ENCODE measurements around the gene CLCN7.

Gene CLCN7

DNA sequence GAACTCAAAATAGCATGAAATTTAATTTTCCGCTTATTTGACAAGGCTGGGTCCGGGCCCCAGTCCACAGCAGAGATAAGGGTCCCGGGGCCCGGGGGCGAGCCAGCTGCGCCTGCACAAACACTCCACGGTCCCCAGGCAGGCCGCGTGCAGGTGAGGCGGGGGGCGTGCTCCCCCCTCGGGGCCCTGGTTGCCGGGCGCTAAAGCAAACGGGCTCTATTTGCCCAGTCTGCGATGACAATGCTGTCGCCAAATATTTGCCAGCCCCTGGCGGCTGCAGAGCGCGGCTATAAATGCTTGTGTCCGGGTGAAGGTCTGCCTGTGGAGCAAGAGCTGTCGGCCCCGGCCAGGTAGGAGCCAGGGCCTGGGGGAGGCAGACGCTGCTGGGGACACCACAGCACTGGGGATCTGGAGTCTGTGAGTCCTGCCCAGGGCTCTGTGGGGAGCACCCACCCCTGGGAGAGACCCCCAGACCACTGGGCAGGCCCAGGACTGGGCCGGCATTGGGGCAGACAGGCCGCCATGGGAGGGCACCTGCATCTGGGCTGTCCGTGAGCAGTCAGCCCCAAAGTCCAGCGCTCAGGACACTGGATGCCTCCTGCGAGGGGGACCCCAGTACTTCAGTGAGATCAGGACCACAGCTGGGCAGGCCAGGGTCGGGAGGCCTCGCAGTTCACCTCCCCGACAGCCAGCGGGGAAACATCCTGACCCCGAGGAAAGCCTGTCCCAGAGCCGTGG, 43.9 kb downstream of the CLCN7 start, which contains the start of gene PERCC1:
TSS of gene PERCC1 (plus strand) at position 320 of the 738 bp plus-strand sequence. CDS start 1,516 bp downstream, outside the sequence.
- DNase-seq (ENCODE audit: low read depth in 2 of 2): no peak

DNA sequence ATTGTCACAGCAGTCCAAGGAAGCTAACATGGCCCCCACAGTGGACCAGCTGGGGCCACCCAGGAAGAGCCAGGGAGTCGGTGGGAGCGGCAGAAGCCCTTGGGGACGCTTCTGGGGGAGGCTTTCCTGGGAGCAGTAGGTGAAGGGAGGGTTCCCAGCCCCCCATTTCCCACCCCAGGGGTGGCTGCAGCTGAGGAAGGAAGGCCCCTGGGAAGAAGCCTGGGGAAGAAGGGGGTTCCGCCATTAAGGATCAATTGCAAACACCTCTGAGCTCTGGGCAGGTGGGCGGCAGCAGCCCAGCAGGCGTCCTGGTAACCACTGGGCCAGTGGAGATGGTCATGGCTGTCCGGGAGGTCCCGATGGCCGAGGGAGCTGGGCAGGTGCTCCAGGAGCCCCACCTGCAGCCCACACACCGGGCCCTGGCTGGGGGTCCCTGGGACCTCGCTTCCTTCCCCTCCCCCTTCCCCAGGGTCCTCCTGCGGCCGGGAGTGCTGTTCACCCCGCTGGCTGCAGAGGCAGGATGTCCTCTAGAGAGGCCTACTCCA, 44.5 kb downstream of the CLCN7 start:
- no peak for DNase-seq (ENCODE audit: low read depth in 2 of 2)

DNA sequence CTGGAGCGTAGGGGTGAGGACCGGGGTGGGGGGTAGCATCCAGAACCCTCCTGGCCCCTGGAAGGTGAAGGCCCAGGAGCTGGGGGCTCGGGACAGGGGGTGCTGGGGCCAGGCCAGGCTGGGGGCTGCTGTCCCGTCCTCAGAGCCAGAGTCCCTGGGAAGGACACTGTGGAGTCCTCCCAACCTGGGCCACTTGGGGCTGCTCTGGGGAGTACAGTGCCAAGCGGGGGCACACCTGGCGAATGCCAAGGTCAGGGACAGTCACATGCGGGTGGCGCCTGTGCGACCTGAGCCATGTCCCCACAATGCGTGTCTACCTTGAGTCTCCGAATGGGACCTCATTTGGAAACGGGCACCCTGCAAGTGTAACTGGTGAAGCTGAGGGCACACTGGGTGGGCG, 45.2 kb downstream of the CLCN7 start:
- DNase-seq (ENCODE audit: low read depth in 2 of 2): no peak

DNA sequence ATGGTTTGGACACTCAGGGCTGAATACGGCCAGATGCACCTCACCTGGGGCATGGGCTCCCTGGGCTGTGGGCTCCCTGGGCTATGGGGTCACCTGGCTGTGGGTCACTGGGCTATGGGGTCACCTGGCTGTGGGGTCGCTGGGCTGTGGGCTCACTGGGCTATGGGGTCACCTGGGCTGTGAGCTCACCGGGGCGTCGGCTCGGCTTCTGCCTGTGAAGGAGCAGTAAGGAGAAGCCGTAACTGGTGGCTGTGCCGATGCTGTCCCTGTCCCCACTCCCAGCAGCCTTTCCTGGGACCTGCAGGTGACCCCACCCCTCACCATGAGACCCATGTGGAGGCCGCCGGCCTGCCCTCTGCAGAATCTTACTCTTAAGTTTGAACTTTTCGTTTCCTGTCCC, 45.8 kb downstream of the CLCN7 start:
- DNase-seq (ENCODE audit: low read depth in 2 of 2): no peak

DNA sequence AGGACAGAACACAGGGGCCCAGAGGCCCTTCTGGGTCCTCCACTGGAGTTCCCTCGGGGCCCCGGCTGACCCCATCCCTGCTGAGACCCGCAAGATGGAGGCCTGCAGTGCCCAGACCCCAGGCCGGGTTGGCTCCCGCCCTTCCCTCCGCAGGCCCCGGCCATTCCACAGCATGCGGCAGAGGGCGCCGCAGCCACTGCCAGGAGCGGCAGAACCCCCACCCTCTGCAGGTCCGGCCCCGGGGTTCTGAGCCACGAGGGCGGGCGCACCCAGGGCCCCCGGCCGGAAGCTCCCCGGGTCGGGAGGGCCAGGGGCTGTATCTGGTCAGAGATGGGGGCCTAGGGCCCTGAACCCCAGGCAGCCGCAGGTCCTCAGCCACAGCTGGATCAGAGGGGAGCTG, 46.3 kb downstream of the CLCN7 start:
- peak; percentile 43 to 54 for DNase-seq (ENCODE audit: low read depth in 2 of 2)

DNA sequence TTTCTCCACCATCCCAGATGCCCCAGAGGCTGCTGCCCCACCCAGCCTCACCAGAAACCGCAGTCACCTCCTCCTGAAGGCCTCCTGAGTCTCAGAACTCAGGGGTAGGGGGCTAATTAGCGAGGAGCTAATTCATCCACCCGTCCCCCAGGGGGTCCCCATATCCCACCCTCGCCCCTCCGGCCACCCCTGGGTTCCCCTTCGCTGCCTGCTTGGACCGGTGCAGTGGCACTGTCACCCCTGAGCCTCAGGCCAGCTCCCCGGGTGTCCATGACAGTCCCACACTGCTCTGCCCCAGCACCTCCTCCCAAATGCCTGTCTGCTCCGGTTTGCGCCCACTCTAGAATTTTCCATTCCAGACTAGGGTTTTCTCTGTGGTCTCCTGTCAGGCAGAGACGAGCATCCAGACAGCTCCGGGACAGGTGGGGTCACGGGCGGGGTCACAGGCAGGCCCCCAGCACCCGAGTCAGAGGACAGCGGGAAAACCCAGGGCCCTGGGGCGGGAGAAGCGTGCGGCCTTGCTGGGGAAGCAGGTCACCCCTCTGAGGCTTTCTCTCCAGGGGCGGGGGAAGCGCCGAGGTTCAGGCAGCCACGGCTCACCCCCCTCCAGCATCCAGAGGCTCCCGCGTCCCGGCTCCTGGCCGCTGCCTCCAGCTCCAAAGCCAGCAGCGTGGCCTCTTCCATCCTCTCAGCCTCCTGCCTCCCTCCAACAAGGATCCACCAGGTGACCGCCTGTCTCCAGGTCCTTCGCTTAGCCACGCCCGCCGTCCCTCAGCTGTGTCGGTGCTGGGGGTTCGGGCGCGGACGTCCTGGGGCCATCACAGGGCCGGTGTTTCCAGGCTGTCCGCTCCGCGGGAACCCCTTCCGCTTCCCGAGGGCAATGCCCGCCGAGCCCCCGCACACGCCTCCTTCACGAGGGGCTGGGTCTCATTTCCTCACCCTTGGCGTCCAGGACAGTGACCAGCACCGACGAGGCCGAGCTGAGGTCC, 47.1 kb downstream of the CLCN7 start:
- DNase-seq (ENCODE audit: low read depth in 2 of 2): no peak

DNA sequence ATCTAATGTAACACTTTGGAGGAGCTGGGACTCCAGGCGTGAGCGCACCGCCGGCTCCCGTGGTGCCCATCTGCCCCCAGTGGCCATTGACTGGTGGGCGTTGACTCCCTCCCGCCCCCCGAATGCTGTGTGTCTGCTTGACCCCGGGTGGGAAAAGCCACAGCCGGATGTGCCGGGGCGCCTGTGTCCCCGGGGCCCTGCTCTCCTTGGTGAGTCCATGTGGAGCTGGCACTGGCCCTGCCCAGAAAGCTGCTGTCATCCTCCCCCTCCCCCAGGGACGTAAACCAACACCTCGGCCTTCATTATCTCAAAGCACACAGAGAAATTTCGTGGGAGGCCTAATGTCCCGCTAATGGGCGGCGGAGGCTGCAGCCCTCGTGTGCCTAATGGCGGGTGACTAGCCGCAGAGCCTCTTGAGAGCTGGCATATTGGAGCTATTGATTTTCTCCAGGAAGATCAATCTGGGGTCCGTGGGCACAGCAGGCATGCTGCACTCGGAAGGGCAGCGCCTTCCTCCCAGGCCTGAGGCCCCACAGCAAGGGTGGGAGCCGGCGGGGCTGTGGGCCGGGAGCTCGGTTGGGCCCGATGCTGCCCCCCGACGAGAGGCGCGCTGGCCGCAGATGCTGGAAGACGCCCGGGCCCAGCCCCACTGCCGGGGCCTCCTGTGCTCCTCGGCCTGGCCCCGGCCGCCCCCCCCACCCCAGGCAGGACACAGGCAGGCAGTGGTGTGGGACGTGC, 47.9 kb downstream of the CLCN7 start:
- no peak for DNase-seq (ENCODE audit: low read depth in 2 of 2)

DNA sequence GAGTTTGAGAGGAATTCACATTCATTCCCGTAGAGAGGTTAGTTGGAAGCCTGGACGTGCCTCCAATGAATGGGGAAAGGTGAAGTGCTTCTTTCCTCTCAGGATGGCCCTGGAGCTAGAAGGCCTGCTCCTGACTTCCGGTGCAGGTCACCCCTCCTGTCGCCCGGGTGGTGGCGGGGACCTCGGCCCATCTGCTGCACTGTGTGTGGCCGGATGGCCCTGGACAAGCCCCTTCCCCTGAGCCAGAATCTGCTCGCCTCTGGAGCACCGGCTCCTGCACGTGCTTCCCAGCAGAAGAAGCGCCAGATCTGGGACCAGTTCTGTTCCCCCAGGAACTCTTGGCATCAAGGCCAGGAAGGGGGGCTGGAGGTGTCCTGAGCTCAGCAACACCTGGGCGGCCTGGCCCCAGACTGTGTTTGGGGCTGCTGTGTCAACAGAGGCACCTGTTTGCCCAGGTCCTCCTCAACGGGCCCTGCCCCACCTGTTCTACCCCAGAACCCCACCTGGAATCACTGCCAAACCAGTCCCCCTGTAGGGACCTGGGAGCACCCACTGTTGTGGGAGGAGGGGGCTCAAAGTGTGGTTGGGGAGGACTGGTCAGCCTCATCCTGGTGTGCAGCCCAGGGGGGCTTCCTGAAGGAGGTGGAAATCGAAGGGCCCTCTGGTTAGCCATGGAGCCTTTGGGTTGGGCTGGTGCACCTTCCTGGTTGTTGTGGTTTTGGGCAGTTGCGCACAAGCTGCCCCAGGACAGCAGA, 49.0 kb downstream of the CLCN7 start:
- no peak for DNase-seq (ENCODE audit: low read depth in 2 of 2)

DNA sequence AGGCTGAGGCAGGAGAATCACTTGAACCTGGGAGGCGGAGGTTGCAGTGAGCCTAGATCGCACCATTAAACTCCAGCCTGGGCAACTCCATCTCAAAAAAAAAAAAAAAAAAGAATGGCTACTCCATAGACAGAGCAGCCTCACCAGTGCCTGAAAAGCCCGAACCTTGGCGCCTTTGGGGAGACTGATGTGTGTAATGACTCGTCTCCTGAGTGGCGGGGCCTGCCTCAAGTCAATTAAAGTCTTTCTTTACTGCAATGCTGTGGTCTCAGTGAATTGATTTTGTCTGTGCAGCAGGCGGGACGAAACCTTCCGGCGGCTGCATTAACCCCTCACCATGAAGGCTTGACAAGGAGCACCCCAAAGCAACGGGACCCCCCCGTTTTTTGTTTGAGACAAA, 50.8 kb downstream of the CLCN7 start:
- DNase-seq (ENCODE audit: low read depth in 2 of 2): no peak

DNA sequence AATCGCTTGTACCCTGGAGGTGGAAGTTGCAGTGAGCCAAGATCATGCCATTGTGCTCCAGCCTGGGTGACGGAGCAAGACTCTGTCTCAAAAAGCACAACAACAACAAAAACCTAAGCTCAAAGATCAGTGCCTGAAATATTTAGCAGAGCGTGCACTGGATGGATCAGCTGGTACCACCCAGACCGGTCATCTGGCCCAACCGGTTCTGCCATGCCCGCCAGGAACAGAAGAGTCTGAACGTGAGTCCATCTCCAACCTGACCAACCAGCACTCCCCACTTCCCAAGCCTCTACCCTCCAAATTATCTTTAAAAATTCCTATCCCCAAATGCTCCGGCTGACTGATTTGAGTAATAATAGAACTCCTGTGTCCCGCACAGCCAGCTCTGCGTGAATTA, 52.8 kb downstream of the CLCN7 start:
- no peak for DNase-seq (ENCODE audit: low read depth in 2 of 2)

DNA sequence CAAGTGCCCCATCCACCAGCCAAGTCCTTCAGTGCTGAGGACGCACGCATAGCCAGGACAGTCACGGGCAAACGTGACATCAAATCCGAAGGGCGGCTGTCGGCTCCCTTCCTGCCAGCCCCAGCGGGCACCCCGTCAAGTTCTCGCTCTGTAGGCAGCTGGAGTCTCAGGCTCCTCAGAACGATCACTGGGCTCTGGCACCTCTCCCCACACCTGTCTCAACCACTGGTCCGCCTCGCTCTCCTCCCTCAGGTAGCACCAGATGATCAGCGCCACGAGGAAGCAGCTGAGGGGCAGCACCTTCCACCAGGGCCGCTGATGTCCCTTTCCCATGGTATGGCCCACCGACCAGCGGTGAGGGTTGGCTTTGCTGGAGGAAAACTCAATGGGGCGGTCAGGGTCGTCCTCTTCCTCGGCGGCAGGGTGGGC, 54.7 kb downstream of the CLCN7 start:
- no peak for DNase-seq (ENCODE audit: low read depth in 2 of 2)

DNA sequence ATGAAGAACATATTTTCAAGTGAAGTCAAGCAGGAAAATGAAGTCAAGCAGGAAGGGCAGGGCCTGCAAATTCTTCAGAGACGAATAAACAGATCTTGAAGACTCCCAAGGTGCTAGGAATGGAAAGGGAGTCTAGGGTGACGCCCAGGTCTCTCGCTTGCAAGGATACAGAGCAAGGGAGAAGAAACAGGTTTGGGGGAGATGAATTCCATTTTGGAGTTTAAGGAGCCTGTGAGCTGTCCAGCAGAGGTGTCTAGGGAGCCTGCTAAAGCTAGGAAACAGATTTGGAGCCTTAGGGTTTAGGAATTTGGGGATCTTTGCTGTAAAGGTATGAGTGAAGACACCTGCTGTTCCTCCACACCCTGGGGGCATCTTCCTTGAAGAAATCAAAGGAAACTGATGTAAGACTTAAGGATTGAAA, 58.3 kb downstream of the CLCN7 start:
- no peak for DNase-seq (ENCODE audit: low read depth in 2 of 2)

DNA sequence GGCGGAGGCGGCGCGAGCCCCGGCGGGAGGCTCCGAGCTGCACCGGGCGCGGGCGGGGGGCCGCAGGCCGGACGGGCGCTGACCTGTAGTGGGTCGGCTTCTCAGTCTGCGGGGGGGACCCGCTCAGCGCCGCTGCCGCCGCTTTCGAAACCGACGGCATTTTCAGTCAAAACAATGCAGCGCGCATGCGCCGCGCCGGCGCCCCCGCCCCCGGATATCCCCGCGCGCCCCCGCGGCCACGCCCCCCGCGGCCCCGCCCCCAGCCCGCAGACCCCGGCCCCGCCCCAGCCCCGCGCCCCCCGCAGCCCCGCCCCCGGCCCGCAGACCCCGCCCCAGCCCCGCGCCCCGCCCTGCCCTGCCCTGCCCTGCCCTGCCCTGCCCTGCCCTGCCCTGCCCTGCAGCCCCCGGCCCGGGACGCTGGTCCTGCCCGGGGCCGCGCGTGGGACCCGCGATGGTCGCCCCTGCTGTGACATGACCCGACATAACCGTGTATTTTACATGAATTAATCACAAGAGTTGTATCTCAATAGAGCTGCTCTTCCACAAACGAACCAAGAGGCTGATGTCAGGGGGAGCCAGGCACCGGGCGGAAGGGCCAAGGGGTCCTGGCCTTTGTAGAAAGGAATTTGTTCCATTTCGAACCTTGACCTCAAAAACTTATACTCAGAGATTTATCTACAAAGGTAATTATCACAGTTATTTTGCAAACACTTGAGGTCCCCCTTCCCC, 60.1 kb downstream of the CLCN7 start, which contains the start of gene UNKL:
TSS of gene UNKL (minus strand) at position 173 of the 729 bp plus-strand sequence. CDS start at position 160, 13 bp downstream.
- DNase-seq (ENCODE audit: low read depth in 2 of 2): peak; percentile 68 to 77

DNA sequence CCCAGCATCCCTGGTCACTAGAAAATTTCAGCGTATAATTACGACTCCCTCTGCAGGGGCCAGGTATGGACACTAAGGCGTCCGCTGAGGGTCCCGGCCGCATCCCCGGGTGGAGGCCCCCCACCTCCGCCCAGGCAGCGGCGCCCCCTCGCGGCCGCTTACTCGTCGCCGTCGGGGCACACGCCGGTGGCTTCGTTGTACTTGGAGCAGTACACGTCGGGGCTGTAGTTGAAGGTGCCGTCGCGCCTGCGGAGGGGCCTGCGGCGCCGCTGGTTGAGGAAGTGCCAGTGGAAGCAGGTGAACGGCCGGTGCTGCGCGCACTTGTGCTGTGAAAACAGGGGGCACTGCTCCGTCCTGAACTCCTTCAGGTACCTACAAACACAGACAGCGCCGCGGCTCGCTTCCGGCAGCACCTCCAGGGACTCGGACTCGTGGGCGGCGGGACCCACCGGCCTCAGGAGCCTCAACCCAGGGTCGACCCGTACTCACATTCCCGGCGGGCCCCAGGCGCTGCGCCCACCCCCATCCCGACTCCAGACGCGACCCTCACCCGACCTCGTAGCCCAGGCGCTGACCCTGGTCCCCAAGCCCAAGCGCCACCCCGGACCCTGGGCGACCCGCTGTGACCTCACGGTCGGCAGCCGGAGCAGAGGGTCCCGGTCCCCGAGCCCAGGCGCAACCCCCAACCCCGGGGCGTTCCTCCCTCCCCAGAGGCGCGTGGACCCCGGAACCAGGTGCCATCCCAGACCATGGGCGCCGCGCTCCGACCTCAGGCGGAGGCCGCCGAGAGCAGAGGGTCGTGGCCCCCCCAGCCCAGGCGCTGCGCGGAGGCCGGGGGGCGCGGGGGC, 60.9 kb downstream of the CLCN7 start:
- peak; percentile 54 to 58 for DNase-seq (ENCODE audit: low read depth in 2 of 2)

DNA sequence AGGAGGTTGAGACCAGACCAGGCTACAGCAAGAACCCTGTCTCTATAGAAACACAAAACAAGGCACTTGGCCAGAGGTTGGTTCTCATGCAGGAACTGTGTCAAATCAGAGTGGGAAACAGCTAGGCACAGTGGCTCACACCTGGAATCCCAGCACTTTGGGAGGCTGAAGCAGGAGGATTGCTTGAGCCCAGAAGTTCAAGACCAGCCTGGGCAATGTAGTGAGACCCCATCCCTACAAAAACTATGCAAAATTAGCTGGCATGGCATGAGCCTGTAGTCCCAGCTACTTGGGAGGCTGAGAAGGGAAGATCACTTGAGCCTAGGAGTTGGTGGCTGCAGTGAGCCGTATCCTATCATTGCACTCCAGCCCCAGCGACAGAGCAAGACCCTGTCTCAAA, 62.0 kb downstream of the CLCN7 start:
- no peak for DNase-seq (ENCODE audit: low read depth in 2 of 2)

DNA sequence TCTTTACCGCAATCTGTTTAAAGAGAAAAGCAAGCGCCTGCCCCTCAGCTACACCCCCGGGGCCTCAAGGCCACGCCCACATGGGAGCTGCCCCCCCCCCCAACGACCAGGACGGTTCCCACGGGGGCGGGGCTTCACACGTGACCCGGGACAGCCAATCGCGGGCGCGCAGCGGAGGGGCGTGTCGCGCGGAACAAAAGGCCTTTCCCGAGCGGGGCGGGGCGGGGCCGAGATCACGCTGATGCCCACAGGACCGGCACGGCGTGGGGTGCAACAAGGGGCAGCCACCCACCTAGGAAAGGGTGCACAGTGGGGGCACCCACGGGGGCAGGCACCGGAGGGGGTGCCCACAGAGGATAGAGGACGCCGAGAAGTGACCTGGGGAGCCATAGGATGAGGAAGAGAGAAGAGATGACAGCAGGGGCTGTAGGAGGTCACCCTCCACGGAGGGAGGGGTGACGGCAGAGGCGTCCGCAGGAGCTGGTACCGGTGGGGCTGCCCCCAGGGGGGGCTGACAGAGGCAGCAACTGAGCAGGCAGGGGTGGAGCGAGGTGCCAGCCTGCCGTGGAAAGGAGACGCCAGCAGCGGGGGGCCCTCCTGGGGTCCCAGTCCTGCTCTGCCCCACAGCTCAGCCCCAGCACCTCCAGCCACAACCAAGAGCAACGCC, 66.5 kb downstream of the CLCN7 start:
- DNase-seq (ENCODE audit: low read depth in 2 of 2): peak; percentile 93 to 97

DNA sequence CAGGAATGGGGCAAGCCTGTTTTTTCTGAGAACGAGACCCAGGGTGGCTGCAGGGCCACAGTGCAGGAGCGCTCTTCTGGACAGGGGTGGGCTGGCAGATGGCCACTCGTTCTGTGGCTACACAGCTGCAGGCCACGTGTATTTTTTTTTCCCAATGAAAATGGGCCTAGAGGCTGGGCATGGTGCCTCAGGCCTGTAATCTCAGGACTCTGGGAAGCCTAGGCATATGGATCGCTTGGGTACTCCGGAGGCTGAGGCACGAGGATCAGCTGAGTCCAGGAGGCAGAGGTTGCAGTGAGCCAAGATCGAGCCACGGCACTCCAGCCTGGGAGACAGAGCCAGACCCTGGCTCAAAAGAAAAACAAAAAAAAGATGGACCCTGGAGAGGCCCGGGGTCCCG, 67.1 kb downstream of the CLCN7 start:
- DNase-seq (ENCODE audit: low read depth in 2 of 2): no peak

DNA sequence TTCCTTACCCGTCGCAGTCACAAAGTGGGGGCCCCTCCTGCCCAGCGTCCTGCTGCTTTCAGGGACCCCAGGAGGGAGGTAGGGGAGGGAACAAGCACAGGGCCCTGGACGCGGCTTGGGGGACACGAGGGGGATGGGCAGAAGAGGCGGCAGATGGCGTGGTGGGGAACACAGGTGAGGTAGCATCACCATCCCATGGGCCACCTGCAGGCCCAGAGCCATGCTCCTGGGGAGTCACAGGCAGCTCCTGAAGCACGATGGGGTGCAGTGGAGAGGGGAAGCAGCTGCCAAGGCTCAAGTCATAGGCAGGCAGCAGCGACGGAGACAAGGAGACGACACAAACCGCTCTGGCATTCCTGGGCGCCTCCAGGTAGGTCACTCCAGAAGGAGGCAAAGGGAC, 71.1 kb downstream of the CLCN7 start:
- DNase-seq (ENCODE audit: low read depth in 2 of 2): no peak

DNA sequence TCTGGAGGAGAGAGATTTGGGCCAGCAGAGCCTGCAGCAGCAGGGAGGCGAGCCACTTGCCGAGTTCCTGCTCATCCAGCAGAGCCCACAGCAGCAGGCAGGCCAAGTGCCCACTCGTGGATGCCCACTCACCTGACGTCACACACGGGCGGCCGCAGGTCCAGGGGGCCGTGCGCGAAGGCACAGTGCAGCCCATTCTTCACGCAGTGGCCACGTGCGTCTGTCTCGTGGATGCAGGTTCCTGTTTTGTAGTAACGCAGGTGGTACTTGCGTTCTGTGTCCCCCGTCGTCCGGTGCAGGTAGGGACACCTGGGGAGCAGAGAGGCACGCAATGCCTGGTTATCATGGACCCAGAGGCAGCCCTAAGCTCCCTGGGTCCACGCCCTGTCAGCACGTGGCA, 71.8 kb downstream of the CLCN7 start:
- DNase-seq (ENCODE audit: low read depth in 2 of 2): no peak
